HEK293 (cell line): ENCODE results near the gene TCOF1.
A peak's percentile ranks its signal among the peaks of the same experiment; 100 is the strongest.

Source experiments
- CTCF ChIA-PET: fragments of 350-600 bp; formaldehyde crosslinking; extraction: SDS; loops from one replicate; lab custom pipeline; 2021; ENCODE audit warnings: antibody characterized with exemption; lab: Yijun Ruan, JAX
- POLR2A ChIA-PET: fragments of 300-600 bp; formaldehyde crosslinking; extraction: SDS; loops from one replicate; lab custom pipeline; 2020; ENCODE audit warnings: antibody characterized with exemption, inconsistent platforms; lab: Yijun Ruan, JAX
- H3K27ac ChIP-seq: fragments of 200-500 bp; sonication (Bioruptor generic); 2 replicates; pipeline ENCODE4 v1.5.1; 2014; ENCODE audit warnings: low read depth, low read length, control low read depth, inconsistent platforms; ENCODE audit errors: extremely low read depth
- H3K36me3 ChIP-seq, 2 experiments: fragments of 200-500 bp in 1 of 2; sonication (Bioruptor generic) in 1 of 2; 1 replicate in 1 of 2; 2 replicates in 1 of 2; pipeline ENCODE4 v1.5.1; 2014 to 2017; ENCODE audit warnings: inconsistent platforms in 2 of 2, low read length in 2 of 2; ENCODE audit not compliant: control insufficient read depth in 2 of 2, insufficient read depth in 1 of 2
- H3K4me1 ChIP-seq: fragments of 200-500 bp; sonication (Bioruptor generic); 2 replicates; pipeline ENCODE4 v1.5.1; 2014; ENCODE audit warnings: mild to moderate bottlenecking, low read length, inconsistent platforms; ENCODE audit not compliant: control insufficient read depth, insufficient read depth
- H3K4me3 ChIP-seq: 2 replicates; pipeline ENCODE4 v1.5.1; 2011; ENCODE audit warnings: low read depth, mild to moderate bottlenecking, control low read depth, low read length, moderate library complexity
- H3K9me3 ChIP-seq: fragments of 200-500 bp; sonication (Bioruptor generic); 2 replicates; pipeline ENCODE4 v1.5.1; 2014; ENCODE audit warnings: low read depth, low read length, inconsistent platforms; ENCODE audit not compliant: control insufficient read depth, insufficient read depth
- AEBP2 ChIP-seq: fragments of 450-650 bp; formaldehyde crosslinking; IDR thresholded peaks from 2 replicates; pipeline ENCODE4 v1.5.1; 2016; ENCODE audit warnings: missing biosample characterization, missing genetic modification characterization, borderline replicate concordance
- GLI4 ChIP-seq: fragments of 450-650 bp; formaldehyde crosslinking; IDR thresholded peaks from 2 replicates; pipeline ENCODE4 v1.5.1; 2016; ENCODE audit warnings: missing biosample characterization, missing genetic modification characterization
- SALL2 ChIP-seq: fragments of 450-650 bp; formaldehyde crosslinking; IDR thresholded peaks from 2 replicates; pipeline ENCODE4 v1.5.0; 2017; ENCODE audit warnings: missing biosample characterization, mild to moderate bottlenecking, missing genetic modification characterization, borderline replicate concordance
- SETDB1 ChIP-seq: IDR thresholded peaks from one replicate; pipeline ENCODE4 v1.6.1; 2017; ENCODE audit warnings: mild to moderate bottlenecking, low read length, moderate library complexity, mixed read lengths; ENCODE audit not compliant: insufficient read length
- SP3 ChIP-seq: fragments of 450-650 bp; formaldehyde crosslinking; IDR thresholded peaks from 2 replicates; pipeline ENCODE4 v1.5.1; 2016; ENCODE audit warnings: missing biosample characterization, missing genetic modification characterization
- ZBTB17 ChIP-seq: fragments of 450-650 bp; formaldehyde crosslinking; IDR thresholded peaks from 2 replicates; pipeline ENCODE4 v1.5.1; 2016; ENCODE audit warnings: missing biosample characterization, missing genetic modification characterization
- ZBTB6 ChIP-seq: fragments of 450-650 bp; formaldehyde crosslinking; IDR thresholded peaks from 2 replicates; pipeline ENCODE4 v1.5.1; 2017; ENCODE audit warnings: missing biosample characterization, missing genetic modification characterization
- ZNF114 ChIP-seq: fragments of 450-650 bp; formaldehyde crosslinking; IDR thresholded peaks from 2 replicates; pipeline ENCODE4 v1.5.0; 2017; ENCODE audit warnings: missing biosample characterization, missing genetic modification characterization
- ZNF223 ChIP-seq: fragments of 450-650 bp; formaldehyde crosslinking; IDR thresholded peaks from 2 replicates; pipeline ENCODE4 v1.5.1; 2016; ENCODE audit warnings: missing biosample characterization, missing genetic modification characterization
- ZNF341 ChIP-seq: fragments of 450-650 bp; formaldehyde crosslinking; IDR thresholded peaks from 2 replicates; pipeline ENCODE4; 2016; ENCODE audit warnings: low read depth, missing biosample characterization, missing genetic modification characterization
- ZNF37A ChIP-seq: fragments of 450-650 bp; IDR thresholded peaks from 2 replicates; pipeline ENCODE4 v1.5.1; 2018; ENCODE audit warnings: missing biosample characterization, missing genetic modification characterization
- ZNF398 ChIP-seq: fragments of 450-650 bp; formaldehyde crosslinking; IDR thresholded peaks from 2 replicates; pipeline ENCODE4 v1.5.1; 2017; ENCODE audit warnings: missing biosample characterization, missing genetic modification characterization
- ZNF404 ChIP-seq: fragments of 450-650 bp; formaldehyde crosslinking; IDR thresholded peaks from 2 replicates; pipeline ENCODE4 v1.5.1; 2017; ENCODE audit warnings: missing biosample characterization, missing genetic modification characterization
- ZNF426 ChIP-seq: fragments of 450-650 bp; formaldehyde crosslinking; IDR thresholded peaks from 2 replicates; pipeline ENCODE4 v1.5.1; 2017; ENCODE audit warnings: missing biosample characterization, missing genetic modification characterization, mild to moderate bottlenecking, inconsistent platforms, moderate library complexity
- ZNF488 ChIP-seq: fragments of 450-650 bp; formaldehyde crosslinking; IDR thresholded peaks from 2 replicates; pipeline ENCODE4 v1.5.1; 2016; ENCODE audit warnings: missing biosample characterization, missing genetic modification characterization
- ZNF518A ChIP-seq: fragments of 450-650 bp; formaldehyde crosslinking; conservative IDR thresholded peaks from 2 replicates; pipeline ENCODE4 v1.5.1; 2016; ENCODE audit warnings: low read depth, missing biosample characterization, missing genetic modification characterization
- ZNF521 ChIP-seq: fragments of 450-650 bp; formaldehyde crosslinking; IDR thresholded peaks from 2 replicates; pipeline ENCODE4 v1.5.1; 2017; ENCODE audit warnings: missing biosample characterization, mild to moderate bottlenecking, missing genetic modification characterization
- ZNF561 ChIP-seq: fragments of 450-650 bp; IDR thresholded peaks from 2 replicates; pipeline ENCODE4 v1.5.1; 2018; ENCODE audit warnings: missing biosample characterization, missing genetic modification characterization, borderline replicate concordance
- ZNF624 ChIP-seq: fragments of 450-650 bp; formaldehyde crosslinking; IDR thresholded peaks from 2 replicates; pipeline ENCODE4 v1.5.1; 2017; ENCODE audit warnings: missing biosample characterization, missing genetic modification characterization
- ZNF701 ChIP-seq: fragments of 450-650 bp; formaldehyde crosslinking; IDR thresholded peaks from 2 replicates; pipeline ENCODE4 v1.5.1; 2016; ENCODE audit warnings: missing biosample characterization, missing genetic modification characterization
- ZNF830 ChIP-seq: fragments of 450-650 bp; IDR thresholded peaks from 2 replicates; pipeline ENCODE4 v1.5.0; 2018; ENCODE audit warnings: missing biosample characterization, missing genetic modification characterization, low read depth, mild to moderate bottlenecking, moderate library complexity

The TCOF1 gene

GRCh38 chr5:150407096-150407720 is 49.7 kb downstream of the TCOF1 start:
- Histone ChIP-seq H3K27ac (no peak overlapping the region), H3K36me3 (peaks cover 0 to 12% of the 10 kb centered on the region in 2 experiments; a peak in 1 of 3 replicates), H3K4me1 (peaks cover 3% of the 10 kb centered on the region; the same call in 1 of the 2 replicates), H3K9me3 (no peaks in the 10 kb centered on the region), H3K4me3 (no peak overlapping the region)
- ChIA-PET CTCF (interaction anchor here (0.6 kb wide), 1 partner anchor 725 kb away, joined by 3 read pairs; no protein-coding TSS in a partner anchor), POLR2A (no interaction called here)
- peak; percentile 70 for TF ChIP-seq ZNF341 (tag by site-specific recombination)
- TF ChIP-seq ZNF830, result no peak
- TF ChIP-seq ZBTB17, result peak; percentile 69

- H3K4me1 ChIP-seq, result peaks cover 3% of the 10 kb centered on the region; the same call in 1 of the 2 replicates
- no peak overlapping the region for H3K27ac ChIP-seq
- H3K4me3 ChIP-seq, result no peak overlapping the region
- TF ChIP-seq ZNF518A (tag by site-specific recombination), result no peak
- TF ChIP-seq AEBP2 (tag by site-specific recombination), result no peak
- no peak for TF ChIP-seq ZNF521 (tag by site-specific recombination)
- TF ChIP-seq ZNF426 (tag by site-specific recombination), result no peak
- TF ChIP-seq SALL2 (tag by site-specific recombination), result no peak
- no peak for TF ChIP-seq ZNF561 (tag by site-specific recombination)
- no peak for TF ChIP-seq ZNF37A (tag by site-specific recombination)
- no peak for TF ChIP-seq SP3
- no peak for TF ChIP-seq SETDB1
- no peak for TF ChIP-seq ZNF404 (tag by site-specific recombination)
- no peak for TF ChIP-seq ZNF223 (tag by site-specific recombination)
- TF ChIP-seq ZNF398 (tag by site-specific recombination), result no peak
- no peak for TF ChIP-seq ZNF488
- TF ChIP-seq GLI4, result no peak
- TF ChIP-seq ZNF624 (tag by site-specific recombination), result no peak
- TF ChIP-seq ZNF701 (tag by site-specific recombination), result no peak
- no peak for TF ChIP-seq ZNF114 (tag by site-specific recombination)
- no peak for TF ChIP-seq ZBTB6 (tag by site-specific recombination)
- H3K9me3 ChIP-seq, result no peaks in the 10 kb centered on the region
- H3K36me3 ChIP-seq, result peaks cover 0 to under 1% of the 10 kb centered on the region in 2 experiments; a peak in 1 of 3 replicates
- CTCF ChIA-PET, result no interaction called here
- POLR2A ChIA-PET, result no interaction called here
These were observed 50.9 kb downstream of the TCOF1 start for GRCh38 chr5:150408231-150408943.
